ENCODE results near the gene ADORA1.

ADORA1 gene

DNA sequence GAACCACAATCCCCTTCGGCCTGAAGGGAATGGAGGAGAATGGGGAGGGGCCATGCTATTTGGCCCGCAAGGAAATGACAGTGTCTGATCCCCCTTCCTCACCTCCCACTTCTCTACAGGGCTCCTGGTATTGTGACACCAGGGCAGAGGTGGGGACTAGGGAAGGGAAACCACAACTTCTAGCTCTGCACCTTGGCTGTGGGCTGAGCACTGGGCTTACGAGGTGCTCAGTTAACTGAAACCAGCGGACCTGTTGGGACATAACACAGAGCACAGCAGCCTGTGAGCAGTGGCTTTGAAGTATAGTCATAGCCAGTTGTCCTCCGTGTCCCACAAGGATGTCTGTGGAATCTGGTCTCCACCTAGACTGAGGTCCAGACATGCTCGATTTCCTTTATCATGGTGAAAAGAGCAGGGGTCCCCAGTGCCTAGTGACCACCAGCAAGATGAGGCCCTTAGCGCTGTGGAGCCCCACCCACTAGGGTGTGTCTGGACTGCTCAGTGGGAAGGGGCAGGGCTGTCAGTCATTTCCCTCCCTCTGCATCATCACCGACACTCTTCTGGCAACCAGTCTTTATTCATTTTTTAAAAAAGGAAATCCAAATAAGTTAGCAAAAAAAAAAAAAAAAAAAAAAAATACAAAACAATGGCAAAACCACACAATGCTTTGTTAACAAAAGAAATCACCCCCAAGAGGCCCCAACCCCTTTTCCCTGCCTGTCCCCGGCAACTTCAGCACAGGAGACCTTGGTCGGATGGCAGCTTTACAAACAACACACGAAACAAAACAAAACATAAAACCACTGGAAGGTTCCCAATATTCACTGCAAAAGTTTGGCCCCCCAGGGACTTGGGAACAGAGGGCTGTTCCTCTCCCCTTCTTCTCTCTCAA, 44.7 kb upstream of the ADORA1 start:
- no peak overlapping the region for H3K27ac ChIP-seq
- no peak for TF ChIP-seq ZFX (IDR thresholded peaks at IDR 0.05)
- TF ChIP-seq, protein P1, sequence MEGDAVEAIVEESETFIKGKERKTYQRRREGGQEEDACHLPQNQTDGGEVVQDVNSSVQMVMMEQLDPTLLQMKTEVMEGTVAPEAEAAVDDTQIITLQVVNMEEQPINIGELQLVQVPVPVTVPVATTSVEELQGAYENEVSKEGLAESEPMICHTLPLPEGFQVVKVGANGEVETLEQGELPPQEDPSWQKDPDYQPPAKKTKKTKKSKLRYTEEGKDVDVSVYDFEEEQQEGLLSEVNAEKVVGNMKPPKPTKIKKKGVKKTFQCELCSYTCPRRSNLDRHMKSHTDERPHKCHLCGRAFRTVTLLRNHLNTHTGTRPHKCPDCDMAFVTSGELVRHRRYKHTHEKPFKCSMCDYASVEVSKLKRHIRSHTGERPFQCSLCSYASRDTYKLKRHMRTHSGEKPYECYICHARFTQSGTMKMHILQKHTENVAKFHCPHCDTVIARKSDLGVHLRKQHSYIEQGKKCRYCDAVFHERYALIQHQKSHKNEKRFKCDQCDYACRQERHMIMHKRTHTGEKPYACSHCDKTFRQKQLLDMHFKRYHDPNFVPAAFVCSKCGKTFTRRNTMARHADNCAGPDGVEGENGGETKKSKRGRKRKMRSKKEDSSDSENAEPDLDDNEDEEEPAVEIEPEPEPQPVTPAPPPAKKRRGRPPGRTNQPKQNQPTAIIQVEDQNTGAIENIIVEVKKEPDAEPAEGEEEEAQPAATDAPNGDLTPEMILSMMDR (conservative IDR thresholded peaks at IDR 0.05) = no peak

DNA sequence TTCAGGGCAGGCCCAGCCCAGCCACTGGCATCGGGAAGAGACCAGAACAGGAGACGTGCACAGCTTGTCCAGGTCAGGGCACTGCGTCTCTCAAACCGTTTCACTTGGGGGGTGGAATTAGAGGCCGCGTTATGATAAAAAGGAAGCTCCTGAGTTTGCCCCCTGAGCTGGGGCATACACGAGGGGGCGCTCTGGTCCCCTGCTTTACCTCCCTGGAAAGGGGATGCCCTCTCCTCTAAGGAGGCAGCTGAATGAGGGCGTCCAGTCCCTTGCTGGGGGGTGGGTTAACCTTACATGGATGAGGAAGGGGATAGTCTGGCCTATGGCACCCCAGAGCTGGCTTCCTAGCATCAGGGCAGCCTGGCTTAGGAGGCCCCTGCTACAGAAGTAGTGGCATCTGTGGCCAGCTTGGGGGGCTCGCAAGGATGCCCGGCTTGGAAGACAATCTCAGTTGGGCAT, 44.0 kb upstream of the ADORA1 start:
- TF ChIP-seq, protein P1 (conservative IDR thresholded peaks at IDR 0.05) = no peak
- no peak for TF ChIP-seq ZFX (IDR thresholded peaks at IDR 0.05)
- H3K27ac ChIP-seq = no peak overlapping the region

DNA sequence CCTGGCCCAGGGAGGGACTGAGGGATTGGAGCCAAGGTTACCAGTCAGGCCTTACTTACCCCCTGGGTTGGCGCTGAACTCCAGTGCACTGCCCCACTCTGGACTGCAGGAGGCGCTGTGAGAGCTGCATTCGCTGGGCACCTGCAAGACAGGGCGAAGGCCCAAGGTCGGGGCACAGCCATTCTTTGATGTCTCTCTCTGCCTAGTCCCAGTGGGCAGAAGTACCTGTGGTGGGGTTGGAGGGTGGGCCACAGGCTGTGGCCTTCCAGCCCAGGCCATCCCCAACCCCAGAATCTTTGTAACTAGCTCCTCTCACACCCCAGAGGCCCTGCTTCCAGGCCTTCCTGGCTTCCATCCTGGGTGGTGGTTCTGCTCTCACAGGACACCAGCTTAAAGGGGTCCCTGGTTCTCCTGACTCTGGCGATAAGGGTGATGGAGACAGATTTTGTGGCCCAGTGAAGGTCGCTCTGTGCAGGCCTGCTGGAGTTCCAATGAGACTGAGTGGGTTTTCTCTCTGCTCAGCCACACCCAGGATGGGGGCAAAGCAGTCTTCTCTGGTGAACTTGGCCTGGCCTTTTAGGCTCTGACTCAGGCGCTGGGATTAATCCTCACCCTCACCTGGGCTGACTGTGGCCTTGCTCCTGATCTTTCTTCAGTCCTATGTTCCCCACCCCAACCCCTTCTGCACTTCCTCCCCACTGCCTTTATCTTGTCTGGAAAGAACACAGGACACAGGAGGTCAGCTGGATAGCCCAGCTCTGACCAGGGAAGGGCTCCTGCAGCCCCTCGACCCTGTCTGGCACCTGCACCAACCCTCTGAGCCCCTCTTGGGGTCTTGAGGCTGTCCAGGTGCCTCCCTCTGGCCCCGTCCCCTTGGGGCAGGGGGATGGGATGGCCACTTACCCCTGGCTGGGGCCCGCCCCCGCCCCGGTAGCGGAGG, 42.7 kb upstream of the ADORA1 start:
- no peak for TF ChIP-seq ZFX (IDR thresholded peaks at IDR 0.05)
- TF ChIP-seq, protein P1 (conservative IDR thresholded peaks at IDR 0.05) = peak; percentile 69
- no peak overlapping the region for H3K27ac ChIP-seq

DNA sequence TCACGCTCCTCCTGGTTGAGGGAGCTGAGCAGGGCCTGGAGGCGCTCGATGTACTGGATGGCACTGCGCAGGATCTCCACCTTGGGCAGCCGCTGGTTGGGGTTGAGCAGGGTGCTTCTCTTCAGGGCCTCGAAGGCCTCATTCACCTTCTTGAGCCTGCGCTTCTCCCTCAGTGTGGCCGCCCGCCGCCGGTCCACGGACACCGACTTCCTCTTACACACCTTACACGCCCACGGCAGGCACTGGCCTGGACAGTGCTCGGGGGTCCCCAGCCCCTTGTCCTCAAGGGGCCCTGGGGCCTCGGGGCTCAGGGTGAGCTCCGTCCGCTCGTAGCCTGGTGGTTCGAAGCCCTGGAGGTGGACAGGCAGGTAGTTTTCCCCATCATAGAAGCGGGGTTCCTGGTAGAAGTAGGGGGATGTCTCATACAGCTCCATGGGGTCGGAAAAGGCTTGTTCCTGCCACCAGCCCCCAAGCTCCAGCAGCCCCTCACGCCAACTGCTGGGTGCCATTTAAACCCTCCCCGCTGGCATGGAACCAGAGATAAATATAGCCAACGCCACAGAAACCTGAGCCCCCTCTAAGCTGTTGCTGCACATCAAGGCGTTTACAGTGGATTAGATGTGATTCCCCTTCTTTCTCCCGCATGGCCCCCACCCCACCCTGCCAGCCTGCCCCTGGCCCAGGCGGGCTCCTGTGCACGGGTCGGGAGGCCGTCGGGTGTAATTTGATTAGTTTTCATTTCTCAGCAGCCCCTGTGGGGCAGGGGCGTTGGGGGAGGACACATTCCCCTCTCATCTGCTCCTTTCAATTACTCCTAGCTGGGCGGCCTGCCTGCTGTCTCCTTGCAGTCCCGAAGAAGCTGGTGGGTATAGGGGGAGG, 41.8 kb upstream of the ADORA1 start, which contains the start of gene MYOG:
MYOG (minus strand) TSS at position 485 of the 879 bp plus-strand sequence; CDS start at position 434, 51 bp downstream.
- TF ChIP-seq, protein P1 (conservative IDR thresholded peaks at IDR 0.05) = no peak
- TF ChIP-seq ZFX (IDR thresholded peaks at IDR 0.05) = no peak
- H3K27ac ChIP-seq = no peak within 1 kb of the TSS

DNA sequence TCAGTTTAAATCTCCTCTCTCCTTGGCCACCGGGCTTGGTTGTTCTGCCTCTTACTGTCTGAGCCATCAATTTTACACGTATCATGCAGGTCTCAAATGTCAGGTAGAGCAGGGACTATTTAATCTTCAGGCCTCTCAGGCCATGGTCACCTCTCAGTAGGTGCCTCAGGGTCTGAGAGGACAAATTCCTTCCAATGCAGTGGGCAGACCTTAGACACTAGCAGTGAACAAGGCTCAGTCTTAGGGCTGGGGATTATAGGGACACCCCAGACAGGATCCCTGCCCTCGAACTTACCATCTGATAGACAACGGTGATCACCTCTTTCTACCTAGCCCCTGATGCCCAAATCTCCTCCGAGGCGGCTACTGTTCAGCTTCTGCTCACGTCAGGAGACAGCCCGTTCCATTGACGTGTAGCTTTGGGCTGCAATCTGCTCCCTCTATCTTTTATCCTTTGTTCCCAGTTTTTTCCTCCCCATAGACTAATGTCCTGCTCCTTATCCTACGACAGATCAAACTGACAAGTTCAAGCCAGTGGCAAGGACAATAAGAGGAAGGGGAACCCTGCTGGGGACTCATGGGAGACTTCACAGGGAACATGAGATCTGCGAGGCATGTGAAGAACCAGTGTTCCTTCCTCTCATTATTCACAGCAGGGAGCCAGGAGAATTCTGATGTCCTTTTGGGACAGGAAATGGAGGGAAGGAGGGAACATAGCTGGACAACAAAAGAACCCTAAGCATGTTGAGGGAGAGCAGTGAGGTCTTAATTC, 40.3 kb upstream of the ADORA1 start:
- no peak overlapping the region for H3K27ac ChIP-seq

More for the DNA sequence above, 40.3 kb upstream of the ADORA1 start:
- TF ChIP-seq, protein P1 (conservative IDR thresholded peaks at IDR 0.05) = no peak
